Fibroblast of skin of right biceps (primary cell): ENCODE data around the gene PLD4.

ENCODE experiments used
- DNase-seq: peaks from one replicate; pipeline ENCODE4 v3.0.0-alpha.2; 2013

The PLD4 gene

DNA sequence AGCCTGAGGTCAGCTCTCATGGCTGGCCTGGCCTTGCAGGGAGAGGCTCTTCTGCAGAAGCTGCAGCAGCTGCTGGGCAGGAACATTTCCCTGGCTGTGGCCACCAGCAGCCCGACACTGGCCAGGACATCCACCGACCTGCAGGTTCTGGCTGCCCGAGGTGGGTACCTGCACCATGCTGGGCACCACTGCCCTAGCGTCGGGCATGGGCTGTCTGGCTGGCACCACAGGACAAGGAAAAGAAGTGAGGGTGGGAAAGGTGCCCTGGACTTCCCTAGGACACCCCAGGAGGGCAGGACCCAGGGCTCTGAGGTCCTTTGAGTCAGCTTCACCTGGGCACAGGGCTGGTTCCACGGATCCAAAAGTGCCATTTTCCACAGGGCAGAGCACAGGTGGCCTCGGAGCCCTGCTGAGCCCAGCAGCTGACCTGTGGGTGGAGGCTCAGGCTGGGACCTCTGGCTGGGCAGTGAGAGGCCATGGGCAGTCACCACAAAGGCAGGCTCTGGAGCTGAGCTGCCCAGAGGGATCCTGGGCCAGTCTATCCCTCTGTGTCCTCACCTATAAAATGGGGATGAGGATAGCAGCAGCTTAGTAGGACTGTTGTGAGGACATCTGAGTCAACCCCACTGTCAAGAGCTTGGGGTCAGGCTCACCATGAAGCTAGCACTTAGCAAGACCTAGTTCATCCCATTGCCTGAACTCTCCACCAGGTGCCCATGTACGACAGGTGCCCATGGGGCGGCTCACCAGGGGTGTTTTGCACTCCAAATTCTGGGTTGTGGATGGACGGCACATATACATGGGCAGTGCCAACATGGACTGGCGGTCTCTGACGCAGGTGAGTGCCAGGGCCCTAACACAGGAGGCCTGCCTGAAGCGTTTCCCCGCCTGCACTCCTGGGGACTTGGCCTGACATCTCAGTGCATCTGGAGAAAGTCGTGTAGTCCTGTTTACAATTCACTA is 4.9 kb downstream of the PLD4 start:
- no peak for DNase-seq

DNA sequence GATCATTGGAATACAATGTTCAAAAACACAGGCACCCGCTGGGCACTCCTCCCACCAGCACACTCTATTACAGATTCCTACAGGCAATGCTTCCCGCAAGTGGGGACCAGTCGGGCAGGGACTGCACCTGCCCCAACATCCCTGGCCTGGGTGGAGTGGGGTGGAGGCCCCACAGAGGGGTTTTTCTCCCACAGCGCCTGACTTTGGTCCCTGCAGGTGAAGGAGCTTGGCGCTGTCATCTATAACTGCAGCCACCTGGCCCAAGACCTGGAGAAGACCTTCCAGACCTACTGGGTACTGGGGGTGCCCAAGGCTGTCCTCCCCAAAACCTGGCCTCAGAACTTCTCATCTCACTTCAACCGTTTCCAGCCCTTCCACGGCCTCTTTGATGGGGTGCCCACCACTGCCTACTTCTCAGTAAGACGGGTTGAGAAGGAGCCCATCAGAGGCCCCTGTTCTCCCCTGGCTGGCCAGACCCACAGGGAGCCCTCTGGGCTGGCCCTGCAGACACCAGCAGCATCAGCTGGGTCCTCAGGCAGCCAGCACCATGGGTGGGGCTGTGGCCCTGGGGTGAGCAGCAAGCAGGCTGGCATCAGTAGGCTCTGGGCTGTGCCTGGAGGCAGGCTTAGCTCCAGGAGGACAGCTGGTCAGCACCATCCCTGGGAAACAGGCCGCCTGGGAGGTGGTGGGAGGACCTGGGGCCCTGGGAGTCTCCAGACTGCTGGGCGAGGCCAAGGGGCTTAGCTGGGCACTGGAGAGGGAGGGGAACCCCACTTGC is 6.0 kb downstream of the PLD4 start:
- DNase-seq: no peak

DNA sequence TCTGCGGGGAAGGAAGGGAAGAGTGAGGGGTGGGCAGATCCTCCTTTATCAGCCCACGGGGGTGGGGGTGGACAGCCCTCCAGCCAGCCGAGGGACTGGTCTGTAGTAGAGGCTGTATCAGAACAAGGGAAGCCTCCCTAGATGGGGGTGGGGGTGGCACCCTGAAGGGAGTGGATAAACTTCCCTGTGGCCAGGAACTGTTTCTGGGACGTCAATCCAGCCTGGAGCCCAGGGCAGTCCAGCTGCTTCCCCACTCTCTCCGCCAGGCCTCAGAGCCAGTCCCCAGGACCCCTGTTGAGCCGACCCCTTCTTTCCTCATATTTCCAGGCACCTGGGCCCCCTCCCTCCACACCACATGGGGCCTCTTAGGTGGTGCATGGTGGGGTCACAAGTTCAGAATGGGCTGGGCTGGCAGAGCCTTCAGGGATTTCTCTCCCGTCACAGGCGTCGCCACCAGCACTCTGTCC is 6.7 kb downstream of the PLD4 start:
- no peak for DNase-seq

DNA sequence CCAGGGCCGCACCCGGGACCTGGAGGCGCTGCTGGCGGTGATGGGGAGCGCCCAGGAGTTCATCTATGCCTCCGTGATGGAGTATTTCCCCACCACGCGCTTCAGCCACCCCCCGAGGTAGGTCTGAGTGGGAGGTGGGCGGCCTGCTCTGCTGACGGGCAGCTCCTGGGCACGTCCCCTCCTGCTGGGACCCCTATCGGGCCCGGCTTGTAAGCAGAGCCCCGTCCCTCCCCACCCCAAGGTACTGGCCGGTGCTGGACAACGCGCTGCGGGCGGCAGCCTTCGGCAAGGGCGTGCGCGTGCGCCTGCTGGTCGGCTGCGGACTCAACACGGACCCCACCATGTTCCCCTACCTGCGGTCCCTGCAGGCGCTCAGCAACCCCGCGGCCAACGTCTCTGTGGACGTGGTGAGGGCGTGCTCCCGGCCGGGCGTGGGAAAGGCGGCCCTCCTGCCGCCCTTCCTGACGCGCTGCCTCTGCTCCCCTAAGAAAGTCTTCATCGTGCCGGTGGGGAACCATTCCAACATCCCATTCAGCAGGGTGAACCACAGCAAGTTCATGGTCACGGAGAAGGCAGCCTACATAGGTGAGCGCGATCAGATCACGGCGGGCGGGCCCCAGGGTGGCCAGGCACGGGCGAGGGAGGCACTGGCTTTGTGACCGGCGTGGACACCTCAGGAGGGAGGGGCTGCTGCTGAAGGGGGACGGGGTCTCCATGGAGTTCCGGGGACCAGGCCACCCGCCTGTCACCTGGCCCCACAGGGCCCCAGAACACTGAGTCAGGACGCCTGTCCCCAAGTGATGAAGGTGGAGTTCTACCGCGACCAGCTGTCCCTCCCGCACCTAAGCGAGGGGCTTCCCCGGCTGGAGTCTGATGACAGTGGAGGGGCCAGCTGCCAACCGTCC is 7.3 kb downstream of the PLD4 start:
- DNase-seq: no peak

DNA sequence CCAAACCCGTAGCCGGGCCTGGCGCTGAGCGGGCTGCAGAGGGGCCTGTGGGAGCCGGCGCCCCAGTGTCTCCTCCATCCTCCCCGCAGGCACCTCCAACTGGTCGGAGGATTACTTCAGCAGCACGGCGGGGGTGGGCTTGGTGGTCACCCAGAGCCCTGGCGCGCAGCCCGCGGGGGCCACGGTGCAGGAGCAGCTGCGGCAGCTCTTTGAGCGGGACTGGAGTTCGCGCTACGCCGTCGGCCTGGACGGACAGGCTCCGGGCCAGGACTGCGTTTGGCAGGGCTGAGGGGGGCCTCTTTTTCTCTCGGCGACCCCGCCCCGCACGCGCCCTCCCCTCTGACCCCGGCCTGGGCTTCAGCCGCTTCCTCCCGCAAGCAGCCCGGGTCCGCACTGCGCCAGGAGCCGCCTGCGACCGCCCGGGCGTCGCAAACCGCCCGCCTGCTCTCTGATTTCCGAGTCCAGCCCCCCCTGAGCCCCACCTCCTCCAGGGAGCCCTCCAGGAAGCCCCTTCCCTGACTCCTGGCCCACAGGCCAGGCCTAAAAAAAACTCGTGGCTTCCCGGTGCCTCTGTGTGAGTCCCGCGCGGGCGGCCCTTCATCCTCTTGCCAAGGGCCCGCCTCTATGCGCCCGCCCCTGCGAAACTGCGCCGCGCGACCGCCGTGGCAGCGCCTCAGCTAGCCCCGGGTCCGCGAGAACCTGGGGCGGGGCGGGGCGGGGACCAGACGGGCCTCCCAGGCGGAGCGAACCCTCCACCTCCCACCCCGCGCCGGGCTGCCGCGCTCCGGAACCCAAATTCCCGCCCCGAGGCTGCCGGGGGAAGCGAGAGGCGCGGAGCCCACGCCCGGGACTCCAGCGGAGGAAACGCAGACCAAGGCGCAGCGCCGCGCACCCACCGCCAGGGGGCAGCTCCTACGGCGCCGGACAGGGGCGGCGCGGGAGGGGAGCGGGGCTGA is 8.3 kb downstream of the PLD4 start:
- peak; percentile 88 for DNase-seq

DNA sequence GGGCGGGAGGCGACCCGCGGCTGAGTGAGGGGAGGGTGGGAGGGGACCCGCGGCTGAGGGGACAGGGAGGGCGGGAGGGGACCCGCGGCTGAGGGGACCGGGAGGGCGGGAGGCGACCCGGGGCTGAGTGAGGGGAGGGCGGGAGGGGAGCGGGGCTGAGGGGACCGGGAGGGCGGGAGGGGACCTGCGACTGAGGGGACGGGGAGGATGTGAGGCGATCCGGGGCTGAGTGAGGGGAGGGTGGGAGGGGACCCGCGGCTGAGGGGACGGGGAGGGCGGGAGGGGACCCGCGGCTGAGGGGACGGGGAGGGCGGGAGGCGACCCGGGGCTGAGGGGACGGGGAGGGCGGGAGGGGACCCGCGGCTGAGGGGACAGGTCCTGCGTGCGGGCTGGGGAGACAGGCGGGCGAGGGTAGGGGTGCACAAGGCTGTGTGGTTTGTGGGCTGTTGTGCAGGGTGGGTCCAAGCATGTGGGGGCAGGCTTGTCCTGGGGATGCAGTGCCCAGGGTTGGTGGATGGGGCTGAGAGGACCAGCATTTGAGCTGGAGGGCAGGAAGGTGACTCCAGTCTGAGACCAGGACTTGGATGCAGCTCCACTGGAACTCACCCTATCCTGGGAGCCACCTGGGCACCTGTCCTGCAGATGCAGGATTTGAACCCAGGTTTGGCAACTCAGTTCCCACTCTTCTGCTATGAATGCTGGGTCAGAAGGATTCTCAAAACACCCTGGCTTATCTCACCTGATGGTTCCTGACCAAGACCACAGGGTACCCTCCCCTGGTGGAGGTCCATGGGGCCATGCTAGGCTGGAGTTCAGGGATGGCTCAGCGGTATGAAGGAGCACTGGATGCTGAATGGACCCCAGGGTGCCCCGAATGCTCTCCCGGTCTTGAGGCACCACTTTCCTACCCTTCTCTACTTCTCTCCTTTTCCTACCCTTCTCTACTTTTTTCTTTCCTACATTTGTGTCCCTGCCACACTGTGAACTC is 9.4 kb downstream of the PLD4 start:
- DNase-seq: no peak

DNA sequence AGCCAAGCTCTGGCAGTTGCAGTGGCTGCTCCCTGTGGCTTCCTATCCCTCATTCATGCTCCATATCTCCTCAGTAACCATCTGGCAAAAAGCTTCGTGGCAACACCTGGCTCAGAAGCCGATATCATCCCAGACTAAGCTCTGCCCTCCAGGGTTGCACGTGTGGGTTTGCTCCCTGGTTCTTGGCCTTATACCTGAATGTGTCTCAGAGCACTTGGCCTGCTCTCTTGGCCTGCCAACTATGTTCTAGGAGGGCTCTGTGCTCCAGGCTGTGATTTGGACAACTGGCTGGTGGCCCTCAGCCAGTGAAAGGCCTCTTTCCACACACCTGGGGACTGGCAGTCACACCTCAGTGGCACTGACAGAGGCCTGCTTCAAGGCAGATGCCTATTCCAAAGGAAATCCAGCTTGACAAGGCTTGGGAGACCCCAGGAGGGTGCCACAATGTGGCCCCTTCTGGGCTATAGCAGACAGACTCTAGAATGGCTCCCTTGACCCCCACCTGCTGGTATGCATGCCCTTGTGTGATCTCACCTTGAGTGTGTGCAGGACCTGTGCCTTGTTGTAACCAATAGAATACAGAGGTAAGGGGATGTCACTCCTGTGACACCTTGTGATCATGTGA is 10.5 kb downstream of the PLD4 start:
- DNase-seq: no peak

DNA sequence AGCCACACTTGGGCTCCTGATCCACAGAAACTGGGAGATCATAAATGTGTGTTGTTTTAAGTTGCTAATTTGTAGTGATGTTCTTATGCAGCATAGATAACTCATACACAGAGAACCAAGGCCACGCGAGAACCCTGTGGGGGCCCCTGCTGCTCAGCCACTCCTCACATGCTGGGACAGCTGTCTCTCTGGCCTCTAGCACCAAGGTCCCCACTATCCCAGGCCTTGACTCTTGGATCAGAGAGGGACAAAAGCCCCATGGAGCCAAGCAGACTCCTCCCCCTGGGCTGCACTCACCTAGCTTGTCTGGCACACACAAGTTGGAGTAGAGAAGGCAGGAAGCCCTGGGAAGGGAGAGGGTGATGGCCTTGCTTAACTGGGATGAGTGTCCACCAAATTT is 11.3 kb downstream of the PLD4 start:
- no peak for DNase-seq

DNA sequence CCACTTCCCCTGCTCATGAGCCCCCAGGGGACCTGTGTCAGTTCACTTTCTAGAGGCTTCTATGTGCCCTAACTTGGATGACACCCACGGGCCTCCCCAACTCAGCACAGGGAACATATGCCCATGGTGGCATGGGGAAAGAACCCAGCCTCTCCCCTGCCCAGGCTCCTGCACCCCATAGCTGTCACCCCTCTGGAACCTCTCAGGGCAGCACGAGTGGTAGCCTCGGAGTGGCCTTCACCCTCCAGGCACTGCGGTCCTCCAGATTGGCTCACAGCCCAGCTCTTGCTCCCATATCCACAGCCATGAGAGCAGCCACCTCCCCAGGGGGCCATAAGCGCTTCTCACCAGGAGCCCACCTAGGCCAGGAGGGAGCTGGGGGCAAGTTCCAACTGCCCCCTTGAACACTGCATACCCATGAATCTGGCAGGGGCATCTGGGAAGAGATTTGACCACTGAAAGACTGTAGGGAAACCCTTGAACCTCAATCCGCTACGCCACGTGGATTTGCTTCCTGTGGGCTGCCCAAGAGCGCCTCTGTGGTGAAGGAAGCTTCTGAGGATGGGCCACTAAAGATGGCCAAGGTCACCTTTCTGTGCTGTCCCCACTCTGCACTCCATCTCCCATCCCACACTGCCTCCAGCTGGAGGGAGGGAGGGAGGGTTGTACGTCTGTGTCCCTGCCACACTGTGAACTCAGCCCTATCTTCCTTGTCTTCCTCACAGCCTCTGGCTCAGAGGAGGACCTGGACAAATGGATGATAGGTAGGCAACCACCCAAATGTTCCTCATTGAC is 11.9 kb downstream of the PLD4 start:
- no peak for DNase-seq

DNA sequence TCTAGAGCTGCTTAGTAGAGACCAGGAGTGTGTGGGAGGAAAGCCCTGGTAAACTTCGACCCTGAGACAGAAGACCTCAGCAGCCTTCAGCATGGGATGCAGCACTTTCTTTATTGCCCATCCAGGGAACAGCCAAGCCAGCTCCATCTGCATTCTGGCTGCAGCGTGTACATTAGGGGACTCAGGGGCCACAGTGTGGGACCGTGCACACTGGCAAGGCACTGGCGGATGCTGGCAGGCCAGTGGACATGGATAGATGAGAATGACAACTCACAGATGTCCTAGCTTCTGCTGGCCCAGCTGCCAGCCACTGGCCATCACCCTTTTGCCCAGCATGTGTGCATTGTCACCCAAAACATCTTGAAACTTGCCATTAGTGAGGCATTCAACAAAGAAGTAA is 12.5 kb downstream of the PLD4 start:
- no peak for DNase-seq

DNA sequence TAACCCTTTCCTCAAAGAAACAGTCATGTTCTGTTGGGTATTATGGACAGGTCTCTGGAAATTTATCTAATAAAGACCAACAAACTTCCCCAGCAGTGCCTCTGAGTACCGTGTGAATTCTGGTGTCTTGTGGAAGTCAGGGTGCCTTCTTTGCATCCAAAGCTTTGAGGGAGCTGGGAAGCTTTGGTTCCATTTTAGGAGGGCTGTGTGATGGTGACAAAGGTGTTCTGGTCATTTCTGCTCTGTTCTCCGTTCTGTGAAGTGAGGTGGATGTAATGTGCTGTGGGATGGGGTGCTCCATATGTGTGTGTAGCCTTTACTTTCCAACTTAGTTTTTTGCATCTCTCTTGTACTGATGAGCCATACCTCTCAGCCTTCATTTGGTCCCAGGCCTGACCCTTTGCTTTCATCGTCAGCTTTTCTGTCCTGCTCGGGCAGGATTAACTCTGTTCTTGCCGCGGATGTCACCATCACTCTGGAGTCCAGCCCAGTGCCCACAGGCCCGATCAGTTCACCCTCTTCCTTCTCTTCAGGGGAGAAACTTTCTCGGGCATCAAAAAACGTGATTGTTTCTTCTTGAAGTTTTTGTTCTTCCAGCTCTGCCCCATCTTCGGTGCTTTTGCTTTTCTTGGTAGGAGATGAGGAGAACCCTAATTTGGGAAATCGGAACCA is 13.2 kb downstream of the PLD4 start:
- no peak for DNase-seq

DNA sequence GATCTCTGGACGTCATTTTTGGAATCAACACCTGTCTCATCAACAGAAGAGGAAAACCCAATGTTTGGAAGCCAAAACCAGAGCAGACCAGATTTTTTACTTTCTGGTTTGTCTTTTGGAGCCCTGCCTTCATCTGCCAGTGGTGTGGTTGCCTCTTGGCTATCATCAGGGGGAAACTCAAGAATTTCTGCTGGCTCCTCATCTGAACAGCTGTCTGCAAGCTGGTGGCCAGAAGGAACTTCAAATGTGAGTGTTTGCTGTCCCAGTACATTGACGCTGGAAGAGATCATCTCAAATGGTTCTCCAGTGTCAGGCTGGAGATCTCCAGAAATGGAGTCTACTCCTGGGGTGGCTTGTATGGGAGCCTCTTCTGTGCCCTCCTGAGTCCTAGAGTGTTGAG is 13.8 kb downstream of the PLD4 start:
- no peak for DNase-seq

DNA sequence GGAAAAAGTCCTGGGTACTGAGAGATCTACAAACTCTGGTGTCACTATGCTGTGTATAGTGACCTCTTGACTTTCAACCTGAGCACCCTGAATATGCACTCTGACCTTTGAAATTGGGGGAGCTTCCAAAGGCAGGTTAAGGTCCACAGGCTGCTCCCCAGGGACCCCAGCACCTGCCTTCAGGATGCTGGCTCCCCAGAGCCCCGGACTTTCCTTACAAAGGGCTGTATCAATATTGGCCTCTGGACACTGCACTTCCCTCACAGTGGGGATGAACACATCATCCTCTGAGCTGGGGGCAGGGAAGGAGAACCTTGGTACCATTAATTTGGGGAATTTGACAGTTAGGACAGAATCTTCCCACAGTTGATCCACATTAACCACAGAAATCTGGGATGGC is 14.3 kb downstream of the PLD4 start:
- no peak for DNase-seq

DNA sequence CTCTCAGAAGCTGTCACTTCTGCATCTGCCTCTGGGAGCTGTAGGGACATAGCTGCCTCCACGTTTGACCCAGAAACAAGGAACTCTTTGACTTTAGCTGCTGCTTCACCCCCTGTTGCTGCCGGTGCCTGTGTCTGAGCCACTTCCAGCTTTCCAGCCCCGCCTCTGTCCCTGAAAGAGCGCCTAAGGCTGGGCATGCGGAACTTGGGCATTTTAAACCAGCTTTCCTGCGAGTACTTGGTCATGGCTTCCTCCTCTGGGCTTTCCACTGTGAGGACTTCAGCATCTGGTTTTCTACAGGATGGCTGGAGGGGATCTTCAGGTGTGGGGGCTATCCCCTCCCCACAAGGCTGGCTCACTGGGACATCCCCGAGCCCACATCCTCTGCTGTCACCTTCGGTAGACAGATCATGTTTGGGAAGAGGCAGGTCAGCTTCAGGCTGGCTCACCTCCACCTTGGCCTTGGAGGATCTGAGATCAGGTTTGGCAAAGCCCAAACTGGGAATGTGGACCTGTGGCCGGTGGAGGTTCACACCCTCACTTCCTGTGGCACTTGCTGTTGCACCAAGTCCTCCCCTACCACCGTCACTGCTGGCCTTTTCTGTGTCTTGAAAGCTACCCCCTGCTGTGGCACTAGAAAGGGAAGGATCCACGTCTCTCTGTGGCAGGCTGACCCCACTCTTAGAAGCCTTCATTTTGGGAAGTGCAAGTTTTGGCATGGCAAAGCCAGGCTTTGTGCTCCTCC is 15.2 kb downstream of the PLD4 start:
- no peak for DNase-seq

DNA sequence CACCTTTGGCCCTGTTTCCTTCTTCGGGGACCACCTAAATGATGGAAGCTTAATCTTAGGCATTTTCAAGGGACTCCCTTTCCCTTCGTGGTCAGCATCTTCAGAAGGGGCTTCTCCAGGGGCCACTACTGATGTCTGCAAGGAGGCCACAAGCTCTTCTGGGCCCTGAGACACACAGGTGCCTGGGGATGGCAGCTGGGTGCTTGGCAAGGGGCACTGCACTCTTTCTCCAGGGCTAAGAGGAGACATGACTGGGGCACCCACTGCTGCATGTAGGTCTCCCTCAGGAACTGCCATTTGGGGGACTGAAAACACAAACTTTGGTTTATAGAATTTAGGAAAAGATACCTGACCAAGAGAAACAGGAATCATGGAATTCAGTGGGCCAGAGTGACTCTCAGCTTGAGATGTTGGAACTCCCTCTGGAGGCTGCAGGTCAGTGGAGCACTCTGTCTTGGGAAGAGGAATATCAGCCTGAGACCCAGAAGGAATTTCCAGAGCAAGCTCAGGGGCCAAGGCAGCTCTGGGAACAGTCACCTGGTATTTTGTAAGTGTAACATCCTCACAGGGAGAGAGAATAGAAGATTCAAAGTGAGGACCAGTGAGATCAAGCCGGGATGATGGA is 16.0 kb downstream of the PLD4 start:
- DNase-seq: no peak

DNA sequence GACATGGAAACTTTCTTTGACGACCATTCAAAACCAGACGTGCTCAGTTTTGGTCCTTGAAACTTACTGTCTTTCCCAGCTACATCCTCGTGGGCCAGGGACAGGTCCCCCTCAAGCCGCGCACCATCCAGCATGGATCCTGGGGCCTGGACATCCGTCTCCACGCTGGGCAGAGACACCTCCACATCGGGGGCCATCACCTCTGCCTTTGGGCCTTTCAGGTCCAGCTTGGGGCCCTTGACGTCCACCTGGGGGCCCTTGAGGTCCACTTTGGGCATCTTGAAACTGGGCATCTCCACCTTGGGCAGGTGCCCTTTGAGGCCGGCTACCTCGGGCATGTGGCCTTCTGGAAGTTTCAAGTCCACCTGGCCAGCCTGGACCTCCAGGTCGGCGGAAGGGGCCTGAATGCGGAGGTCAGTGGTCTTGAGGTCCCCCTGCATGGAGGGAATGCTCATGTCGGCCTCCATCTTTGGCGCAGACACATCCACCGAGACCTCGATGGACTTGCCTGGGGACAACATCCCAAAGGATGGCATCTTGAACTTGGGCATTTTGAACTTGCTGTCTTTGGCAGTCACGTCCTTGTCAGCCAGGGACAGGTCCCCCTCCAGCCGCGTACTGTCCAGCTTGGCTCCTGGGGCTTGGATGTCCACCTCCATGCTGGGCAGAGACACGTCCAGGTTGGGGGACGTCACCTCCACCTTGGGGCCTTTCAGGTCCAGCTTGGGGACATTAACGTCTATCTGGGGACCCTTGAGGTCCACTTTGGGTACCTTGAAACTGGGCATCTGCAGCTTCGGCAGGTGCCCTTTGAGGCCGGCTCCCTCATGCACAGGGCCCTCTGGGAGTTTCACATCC is 17.1 kb downstream of the PLD4 start:
- no peak for DNase-seq
